Measurements from ENCODE around the gene ANKDD1A.

DNA sequence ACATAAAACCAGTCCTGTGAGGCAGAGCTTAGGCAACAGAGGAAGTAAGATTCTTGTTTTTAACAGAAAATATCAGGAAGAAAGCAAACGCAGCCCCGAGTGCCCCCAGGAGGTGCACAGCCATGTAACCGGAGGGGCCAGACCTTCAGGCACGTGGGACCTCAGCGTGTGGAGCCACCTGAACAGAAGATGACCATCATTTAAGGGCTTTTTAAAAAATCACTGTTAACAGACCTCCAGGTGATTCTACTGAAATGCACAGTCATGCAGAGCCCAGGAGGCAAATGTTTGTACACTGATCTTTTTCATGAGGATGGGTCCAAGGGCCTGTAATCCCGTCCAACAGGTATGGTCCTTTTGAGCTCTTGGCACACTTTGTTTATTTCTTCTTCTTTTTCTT, 39.2 kb downstream of the ANKDD1A start:
- TF ChIP-seq, protein P1, sequence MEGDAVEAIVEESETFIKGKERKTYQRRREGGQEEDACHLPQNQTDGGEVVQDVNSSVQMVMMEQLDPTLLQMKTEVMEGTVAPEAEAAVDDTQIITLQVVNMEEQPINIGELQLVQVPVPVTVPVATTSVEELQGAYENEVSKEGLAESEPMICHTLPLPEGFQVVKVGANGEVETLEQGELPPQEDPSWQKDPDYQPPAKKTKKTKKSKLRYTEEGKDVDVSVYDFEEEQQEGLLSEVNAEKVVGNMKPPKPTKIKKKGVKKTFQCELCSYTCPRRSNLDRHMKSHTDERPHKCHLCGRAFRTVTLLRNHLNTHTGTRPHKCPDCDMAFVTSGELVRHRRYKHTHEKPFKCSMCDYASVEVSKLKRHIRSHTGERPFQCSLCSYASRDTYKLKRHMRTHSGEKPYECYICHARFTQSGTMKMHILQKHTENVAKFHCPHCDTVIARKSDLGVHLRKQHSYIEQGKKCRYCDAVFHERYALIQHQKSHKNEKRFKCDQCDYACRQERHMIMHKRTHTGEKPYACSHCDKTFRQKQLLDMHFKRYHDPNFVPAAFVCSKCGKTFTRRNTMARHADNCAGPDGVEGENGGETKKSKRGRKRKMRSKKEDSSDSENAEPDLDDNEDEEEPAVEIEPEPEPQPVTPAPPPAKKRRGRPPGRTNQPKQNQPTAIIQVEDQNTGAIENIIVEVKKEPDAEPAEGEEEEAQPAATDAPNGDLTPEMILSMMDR (IDR thresholded peaks at IDR 0.05) = no peak
- TF ChIP-seq POLR2A (IDR thresholded peaks at IDR 0.05) = no peak
